ENCODE data around the gene CCR4. TPM values are rescaled to one million over a fixed set of nuclear protein-coding genes. Genes with fewer than 3 reads are reported as not detected.
A peak's percentile ranks its signal among the peaks of the same experiment; 100 is the strongest.
"Not testable (repeated sequence)": the region's sequence is repeated elsewhere in the genome, so short reads cannot be mapped to it uniquely, and the experiment has no call there.

Gene CCR4
- total RNA-seq, 1 donor = 52.9 TPM

GRCh38 chr3:32945136-32945535 is 6.3 kb upstream of the CCR4 start:
- Histone ChIP-seq H3K9me3 (ENCODE audit: low read depth, low read length) (no peaks in the 10 kb centered on the region), H3K4me1 (ENCODE audit: insufficient read depth, low read length) (peaks cover 4% of the 10 kb centered on the region), H3K27me3 (ENCODE audit: insufficient read depth, low read length) (no peaks in the 10 kb centered on the region), H3K4me3 (ENCODE audit: low read length) (no peak overlapping the region)

DNA sequence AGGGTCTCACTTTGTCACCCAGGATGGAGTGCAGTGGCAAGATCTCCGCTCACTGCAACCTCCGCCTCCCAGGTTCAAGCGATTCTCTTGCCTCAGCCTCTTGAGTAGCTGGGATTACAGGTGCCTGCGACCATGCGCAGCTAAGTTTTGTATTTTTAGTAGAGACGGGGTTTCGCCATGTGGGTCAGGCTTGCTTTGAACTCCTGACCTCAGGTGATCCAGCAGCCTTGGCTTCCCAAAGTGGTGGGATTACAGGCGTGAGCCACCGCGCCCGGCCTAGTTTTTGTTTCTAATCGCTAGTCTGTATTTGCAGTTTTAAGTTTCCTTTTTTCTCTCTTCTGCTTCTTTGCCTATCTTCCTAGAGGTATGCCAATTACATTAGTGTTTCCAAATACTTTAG is 5.8 kb upstream of the CCR4 start:
- H3K9me3 ChIP-seq (ENCODE audit: low read depth, low read length); H3K27me3 ChIP-seq (ENCODE audit: insufficient read depth, low read length); H3K4me3 ChIP-seq (ENCODE audit: low read length); H3K4me1 ChIP-seq (ENCODE audit: insufficient read depth, low read length): not testable (repeated sequence)

DNA sequence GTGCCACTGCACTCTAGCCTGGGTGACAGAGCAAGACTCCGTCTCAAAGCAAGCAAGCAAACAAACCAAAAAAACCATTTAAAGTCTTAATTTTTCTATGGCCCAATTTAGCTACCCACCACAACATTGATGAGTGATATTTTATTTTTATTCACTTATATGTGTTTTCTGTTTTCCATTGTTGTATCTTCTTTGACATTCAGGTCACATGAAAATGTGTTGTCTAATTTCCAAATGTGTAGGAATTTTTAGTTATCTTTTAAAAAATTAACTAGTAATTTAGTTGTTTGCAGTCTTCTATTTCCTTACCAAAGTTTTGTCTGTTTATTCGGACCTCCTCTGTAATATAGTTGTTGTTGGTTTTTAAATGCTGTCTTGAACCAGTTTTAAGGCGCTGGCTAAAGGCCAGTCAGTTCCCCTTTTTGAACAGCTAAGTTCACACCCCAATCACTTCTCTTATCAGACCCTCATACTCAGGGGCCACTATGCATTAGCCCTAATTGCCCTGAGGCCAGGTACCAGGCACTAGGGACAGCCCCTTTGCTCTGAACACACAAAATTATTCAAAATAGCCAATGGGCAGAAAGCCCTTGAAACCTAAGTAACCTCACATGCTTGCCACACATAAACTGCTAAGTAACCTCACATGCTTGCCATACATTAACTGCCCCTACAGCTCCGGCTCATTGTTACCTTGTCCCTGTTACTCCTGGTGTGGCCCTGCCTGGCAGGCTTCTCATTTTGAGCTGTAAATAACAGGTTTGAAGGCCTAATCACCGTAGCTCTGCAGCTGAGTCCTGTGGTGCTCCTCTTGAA is 4.3 kb upstream of the CCR4 start:
- H3K4me1 ChIP-seq (ENCODE audit: insufficient read depth, low read length) = peaks cover 13% of the 10 kb centered on the region
- H3K9me3 ChIP-seq (ENCODE audit: low read depth, low read length) = no peaks in the 10 kb centered on the region
- no peak overlapping the region for H3K4me3 ChIP-seq (ENCODE audit: low read length)
- H3K27me3 ChIP-seq (ENCODE audit: insufficient read depth, low read length) = no peaks in the 10 kb centered on the region

GRCh38 chr3:32947789-32948238 is 3.6 kb upstream of the CCR4 start:
- H3K4me3 ChIP-seq (ENCODE audit: low read length) = no peak overlapping the region
- no peaks in the 10 kb centered on the region for H3K27me3 ChIP-seq (ENCODE audit: insufficient read depth, low read length)
- no peaks in the 10 kb centered on the region for H3K9me3 ChIP-seq (ENCODE audit: low read depth, low read length)
- peaks cover 13% of the 10 kb centered on the region for H3K4me1 ChIP-seq (ENCODE audit: insufficient read depth, low read length)

GRCh38 chr3:32948625-32949445 is 2.6 kb upstream of the CCR4 start:
- no peaks in the 10 kb centered on the region for H3K27me3 ChIP-seq (ENCODE audit: insufficient read depth, low read length)
- no peaks in the 10 kb centered on the region for H3K9me3 ChIP-seq (ENCODE audit: low read depth, low read length)
- H3K4me3 ChIP-seq (ENCODE audit: low read length) = no peak overlapping the region
- peaks cover 13% of the 10 kb centered on the region for H3K4me1 ChIP-seq (ENCODE audit: insufficient read depth, low read length)

DNA sequence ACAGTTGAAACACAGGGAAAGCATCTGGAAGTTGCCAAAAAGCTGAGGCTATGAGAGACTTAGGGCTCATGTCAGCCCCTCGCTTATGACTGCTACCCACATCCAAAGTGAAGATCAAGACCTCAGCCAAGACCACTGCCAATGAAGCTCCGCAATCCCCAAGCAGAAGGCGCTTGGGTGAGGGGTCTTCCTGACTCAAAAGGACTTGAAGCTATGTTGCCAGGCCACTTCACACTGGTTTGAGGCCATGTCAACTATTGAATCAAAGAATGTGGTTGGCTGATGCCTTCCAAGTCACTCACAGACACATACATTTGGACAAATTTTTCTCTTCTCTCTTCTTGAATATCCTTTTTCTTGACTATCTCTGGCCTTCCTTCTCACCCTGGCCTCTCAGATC is 928 bp upstream of the CCR4 start:
- Histone ChIP-seq H3K9me3 (ENCODE audit: low read depth, low read length) (no peaks in the 10 kb centered on the region), H3K4me1 (ENCODE audit: insufficient read depth, low read length) (peaks cover 13% of the 10 kb centered on the region), H3K27me3 (ENCODE audit: insufficient read depth, low read length) (no peaks in the 10 kb centered on the region), H3K4me3 (ENCODE audit: low read length) (no peak overlapping the region)

DNA sequence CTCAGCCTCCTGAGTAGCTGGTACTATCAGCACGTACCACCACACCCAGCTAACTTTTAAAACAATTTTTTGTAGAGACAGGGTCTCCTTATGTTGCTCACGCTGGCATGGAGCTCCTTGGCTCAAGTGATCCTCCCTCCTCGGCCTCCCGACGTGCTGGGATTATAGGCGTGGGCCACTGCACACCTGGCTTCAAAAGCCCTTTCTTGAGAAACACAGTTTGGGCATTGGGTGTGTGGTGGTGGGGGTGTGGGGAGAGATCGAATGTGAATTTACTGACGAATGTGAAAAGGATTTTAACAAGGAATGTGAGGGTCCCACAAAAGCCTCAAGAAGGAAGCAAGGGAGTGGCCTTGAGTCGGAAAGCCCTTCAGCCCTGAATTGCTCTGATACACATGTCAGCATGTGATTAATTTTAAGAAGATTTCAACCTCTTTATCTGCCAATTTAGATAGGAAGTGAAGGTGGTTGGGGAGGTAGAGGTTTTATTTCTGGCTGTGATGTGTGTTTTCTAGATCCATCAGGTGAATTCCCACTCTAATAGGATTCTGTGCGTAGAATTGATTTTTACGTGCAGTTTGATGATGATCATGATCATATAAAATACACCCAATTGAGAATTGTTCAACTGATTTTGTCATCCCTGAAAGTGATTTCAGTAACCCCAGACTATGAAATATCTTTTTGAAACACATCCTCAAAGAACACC is 1.1 kb downstream of the CCR4 start:
- H3K4me1 ChIP-seq (ENCODE audit: insufficient read depth, low read length) = peaks cover 13% of the 10 kb centered on the region
- no peaks in the 10 kb centered on the region for H3K27me3 ChIP-seq (ENCODE audit: insufficient read depth, low read length)
- H3K4me3 ChIP-seq (ENCODE audit: low read length) = peak overlapping the region; percentile 31
- no peaks in the 10 kb centered on the region for H3K9me3 ChIP-seq (ENCODE audit: low read depth, low read length)

DNA sequence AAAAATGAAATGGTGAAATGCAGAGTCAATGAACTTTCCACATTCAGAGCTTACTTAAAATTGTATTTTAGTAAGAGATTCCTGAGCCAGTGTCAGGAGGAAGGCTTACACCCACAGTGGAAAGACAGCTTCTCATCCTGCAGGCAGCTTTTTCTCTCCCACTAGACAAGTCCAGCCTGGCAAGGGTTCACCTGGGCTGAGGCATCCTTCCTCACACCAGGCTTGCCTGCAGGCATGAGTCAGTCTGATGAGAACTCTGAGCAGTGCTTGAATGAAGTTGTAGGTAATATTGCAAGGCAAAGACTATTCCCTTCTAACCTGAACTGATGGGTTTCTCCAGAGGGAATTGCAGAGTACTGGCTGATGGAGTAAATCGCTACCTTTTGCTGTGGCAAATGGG is 3.1 kb downstream of the CCR4 start:
- H3K9me3 ChIP-seq (ENCODE audit: low read depth, low read length) = no peaks in the 10 kb centered on the region
- H3K4me3 ChIP-seq (ENCODE audit: low read length) = peak overlapping the region; percentile 31
- H3K27me3 ChIP-seq (ENCODE audit: insufficient read depth, low read length) = no peaks in the 10 kb centered on the region
- peaks cover 9% of the 10 kb centered on the region for H3K4me1 ChIP-seq (ENCODE audit: insufficient read depth, low read length)

GRCh38 chr3:32956750-32957570 is 5.5 kb downstream of the CCR4 start:
- Histone ChIP-seq H3K9me3 (ENCODE audit: low read depth, low read length) (no peaks in the 10 kb centered on the region), H3K4me3 (ENCODE audit: low read length) (no peak overlapping the region), H3K4me1 (ENCODE audit: insufficient read depth, low read length) (no peaks in the 10 kb centered on the region)

GRCh38 chr3:32958509-32958908 is 7.1 kb downstream of the CCR4 start:
- no peak overlapping the region for H3K4me3 ChIP-seq (ENCODE audit: low read length)
- H3K9me3 ChIP-seq (ENCODE audit: low read depth, low read length) = no peaks in the 10 kb centered on the region
- no peaks in the 10 kb centered on the region for H3K27me3 ChIP-seq (ENCODE audit: insufficient read depth, low read length)
- no peaks in the 10 kb centered on the region for H3K4me1 ChIP-seq (ENCODE audit: insufficient read depth, low read length)

More at GRCh38 chr3:32956750-32957570, 5.5 kb downstream of the CCR4 start:
- no peaks in the 10 kb centered on the region for H3K27me3 ChIP-seq (ENCODE audit: insufficient read depth, low read length)

- H3K4me1 ChIP-seq (ENCODE audit: insufficient read depth, low read length) = no peaks in the 10 kb centered on the region
- no peak overlapping the region for H3K4me3 ChIP-seq (ENCODE audit: low read length)
- H3K27me3 ChIP-seq (ENCODE audit: insufficient read depth, low read length) = no peaks in the 10 kb centered on the region
- no peaks in the 10 kb centered on the region for H3K9me3 ChIP-seq (ENCODE audit: low read depth, low read length)
These were observed 7.9 kb downstream of the CCR4 start for GRCh38 chr3:32959371-32959770.

DNA sequence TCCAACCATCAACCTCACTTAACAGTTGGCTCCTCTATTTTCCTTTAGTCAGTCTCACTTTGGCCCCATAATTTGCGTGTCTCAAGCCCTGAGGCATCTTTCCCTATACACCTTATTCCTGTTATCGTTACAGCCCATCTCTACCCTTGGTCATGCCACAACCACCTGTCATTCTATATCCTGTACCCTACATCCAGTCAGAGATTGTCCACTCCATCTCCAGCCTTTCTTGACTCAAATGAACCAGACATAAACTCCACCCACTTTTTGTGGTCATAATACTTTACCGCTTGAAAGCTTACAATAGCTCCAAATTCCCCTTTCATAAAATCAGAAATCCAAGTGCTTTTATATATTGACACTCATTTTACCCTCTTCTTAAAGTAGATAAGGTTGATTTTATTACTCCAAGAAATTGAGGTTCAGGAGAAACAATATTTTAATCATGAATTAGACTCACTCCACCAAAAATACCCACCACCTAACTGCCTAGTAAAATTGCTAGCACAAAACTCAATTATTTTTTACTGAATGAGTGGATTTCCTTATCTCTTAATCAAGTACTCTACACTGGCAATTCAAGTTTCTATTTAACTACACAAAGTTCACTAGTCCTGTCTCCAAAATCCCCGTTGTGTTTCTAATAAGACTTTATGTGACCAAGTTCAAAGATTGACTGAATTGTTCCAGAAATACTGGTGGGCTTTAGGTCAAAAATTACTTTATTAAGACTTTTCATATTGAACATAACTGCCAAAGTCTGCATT is 9.1 kb downstream of the CCR4 start:
- H3K9me3 ChIP-seq (ENCODE audit: low read depth, low read length) = no peaks in the 10 kb centered on the region
- H3K4me1 ChIP-seq (ENCODE audit: insufficient read depth, low read length) = no peaks in the 10 kb centered on the region
- H3K27me3 ChIP-seq (ENCODE audit: insufficient read depth, low read length) = no peaks in the 10 kb centered on the region
- no peak overlapping the region for H3K4me3 ChIP-seq (ENCODE audit: low read length)

DNA sequence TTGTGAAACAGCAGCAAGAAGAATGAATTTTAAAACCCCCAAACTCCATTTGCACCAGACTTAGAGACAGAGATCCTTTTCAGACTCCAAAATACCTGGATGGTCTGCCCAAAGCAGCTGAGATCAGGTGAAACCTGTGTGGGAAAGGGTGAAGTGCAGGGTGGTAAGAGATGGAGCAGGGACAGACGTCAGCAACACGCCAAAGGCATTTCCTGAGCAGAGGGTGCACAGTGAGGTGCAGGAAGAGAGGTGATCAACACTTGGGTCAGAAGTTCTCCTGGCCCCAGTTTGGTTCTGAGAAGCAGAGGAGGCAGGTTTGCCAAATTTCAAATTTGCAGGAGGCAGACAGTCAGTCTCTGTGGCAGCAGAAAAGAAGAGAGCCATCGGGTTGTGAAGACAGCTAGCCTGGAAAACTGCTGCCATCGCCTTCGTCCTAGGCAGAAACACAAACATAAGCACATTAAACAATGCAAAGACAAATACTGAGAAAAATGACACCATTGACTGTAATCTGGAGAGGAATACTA is 9.8 kb downstream of the CCR4 start:
- H3K4me1 ChIP-seq (ENCODE audit: insufficient read depth, low read length) = no peaks in the 10 kb centered on the region

GRCh38 chr3:32963871-32964270 is 12.4 kb downstream of the CCR4 start:
- Histone ChIP-seq H3K9me3 (ENCODE audit: low read depth, low read length) (no peaks in the 10 kb centered on the region), H3K27me3 (ENCODE audit: insufficient read depth, low read length) (no peaks in the 10 kb centered on the region), H3K4me3 (ENCODE audit: low read length) (no peak overlapping the region), H3K4me1 (ENCODE audit: insufficient read depth, low read length) (no peaks in the 10 kb centered on the region)

More for the DNA sequence above, 9.8 kb downstream of the CCR4 start:
- Histone ChIP-seq H3K4me3 (ENCODE audit: low read length) (no peak overlapping the region), H3K27me3 (ENCODE audit: insufficient read depth, low read length) (no peaks in the 10 kb centered on the region), H3K9me3 (ENCODE audit: low read depth, low read length) (no peaks in the 10 kb centered on the region)

Measured in mononuclear cell (primary cell).